ENCODE results near the gene GPBP1.
"Not testable (repeated sequence)": the region's sequence is repeated elsewhere in the genome, so short reads cannot be mapped to it uniquely, and the experiment has no call there.

Gene GPBP1

DNA sequence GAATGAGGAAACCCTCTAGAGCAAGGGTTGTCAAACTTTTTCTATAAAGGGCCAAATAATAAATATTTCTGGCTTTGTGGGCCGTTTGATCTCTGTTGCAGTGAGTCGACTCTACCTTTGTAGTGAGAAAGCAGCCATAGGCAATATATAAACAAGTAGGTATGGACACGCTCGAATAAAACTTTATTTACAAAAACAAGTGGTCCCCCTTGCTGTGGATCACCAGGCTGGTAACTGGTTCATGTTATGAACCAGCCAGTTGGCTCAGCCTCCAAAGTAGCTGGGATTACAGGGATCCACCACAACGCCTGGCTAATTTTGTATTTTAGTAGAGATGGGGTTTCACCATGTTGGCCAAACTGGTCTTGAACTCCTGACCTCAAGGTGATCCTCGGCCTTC lies 118.5 kb downstream of the GPBP1 start:
- DNase-seq = no peak

DNA sequence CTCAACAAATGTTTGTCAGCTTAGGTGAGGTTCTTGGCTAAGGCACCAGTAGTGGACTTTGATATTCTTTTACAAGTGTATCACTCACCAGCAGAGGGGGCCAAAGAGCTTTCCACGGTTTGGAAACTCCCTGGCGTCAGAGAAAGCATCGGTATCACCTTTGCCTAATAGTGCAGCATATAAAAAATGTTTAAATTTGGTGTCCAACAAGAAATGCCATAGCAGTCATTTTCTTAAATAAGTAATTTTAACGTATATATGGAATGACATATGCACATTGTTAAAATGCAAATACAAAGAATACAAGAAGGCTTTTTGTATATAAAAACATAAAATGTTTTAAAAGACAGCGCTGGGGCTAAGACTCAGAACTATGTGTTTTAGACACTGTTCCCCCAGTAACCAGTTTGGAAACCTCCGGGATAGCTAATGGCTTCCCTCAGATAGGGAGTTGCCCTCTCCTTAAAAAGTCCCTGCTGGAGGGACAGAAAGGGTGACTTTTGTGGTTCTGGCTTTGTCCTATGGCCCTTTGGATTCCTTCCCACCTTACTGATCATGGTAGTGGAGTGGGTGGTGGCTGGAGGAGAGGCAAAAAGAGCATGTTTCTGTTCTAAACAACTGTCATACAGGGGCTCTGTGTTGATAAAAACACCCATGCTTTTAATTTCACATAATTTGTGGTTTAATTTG lies 124.6 kb downstream of the GPBP1 start:
- peak; percentile 91 for DNase-seq

DNA sequence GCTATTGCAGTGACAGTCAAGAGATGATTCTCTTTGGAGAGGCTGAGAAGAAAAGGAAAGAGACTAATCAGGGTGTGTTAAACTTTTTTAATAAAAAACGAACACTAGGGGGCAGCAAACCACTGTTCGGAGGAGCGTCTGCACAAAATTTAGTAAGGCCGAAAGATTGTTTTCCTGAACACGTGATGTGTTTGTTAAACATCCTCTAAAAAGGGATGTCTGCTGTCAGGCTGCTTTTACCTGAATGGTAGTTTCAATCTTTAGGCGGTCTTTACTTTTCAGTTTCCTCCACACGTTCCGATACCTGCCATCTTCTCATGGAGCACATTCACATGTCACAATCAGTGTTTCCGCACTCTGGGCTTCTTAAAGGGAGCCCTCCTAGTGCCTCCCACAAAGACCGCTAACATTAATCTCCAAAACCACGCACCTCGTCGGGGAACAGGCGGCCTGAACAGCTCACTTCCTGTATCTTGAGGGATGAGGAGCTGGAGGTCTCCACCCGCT lies 125.2 kb downstream of the GPBP1 start:
- peak; percentile 86 for DNase-seq

DNA sequence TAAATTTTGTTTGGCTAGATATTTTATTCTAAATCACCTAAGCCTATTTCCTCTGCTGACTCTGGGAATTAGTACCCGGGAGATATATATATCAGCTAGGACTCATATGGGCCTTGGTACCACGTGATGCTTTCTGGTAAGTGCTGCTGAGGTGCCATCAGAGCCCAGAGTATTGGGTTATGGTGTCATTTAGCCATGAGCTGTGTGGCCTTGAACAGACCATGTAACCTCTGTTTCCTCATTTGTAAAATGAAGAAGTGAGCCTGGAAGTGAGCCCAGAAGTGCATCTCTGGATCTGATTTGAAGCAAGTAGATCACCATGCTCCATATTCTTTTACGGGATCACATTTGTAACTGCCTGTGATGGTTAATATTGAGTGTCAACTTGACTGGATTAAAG lies 126.1 kb downstream of the GPBP1 start:
- peak; percentile 45 for DNase-seq

DNA sequence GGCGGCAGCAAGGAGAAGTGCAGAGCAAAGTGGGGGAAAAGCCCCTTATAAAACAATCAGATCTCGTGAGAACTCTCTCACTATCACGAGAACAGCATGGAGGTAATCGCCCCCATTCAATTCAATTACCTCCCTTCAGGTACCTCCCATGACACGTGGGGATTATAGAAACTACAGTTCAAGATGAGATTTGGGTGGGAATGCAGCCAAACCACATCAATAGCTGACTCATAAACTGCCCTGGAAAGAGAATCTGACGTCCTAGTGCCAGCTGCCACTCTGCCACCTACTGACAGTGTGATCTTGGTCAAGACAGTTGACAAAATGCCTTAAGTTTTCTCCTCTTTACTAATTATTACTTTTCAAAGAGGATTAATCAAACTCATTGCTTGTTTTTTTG lies 128.3 kb downstream of the GPBP1 start:
- DNase-seq = peak; percentile 25

DNA sequence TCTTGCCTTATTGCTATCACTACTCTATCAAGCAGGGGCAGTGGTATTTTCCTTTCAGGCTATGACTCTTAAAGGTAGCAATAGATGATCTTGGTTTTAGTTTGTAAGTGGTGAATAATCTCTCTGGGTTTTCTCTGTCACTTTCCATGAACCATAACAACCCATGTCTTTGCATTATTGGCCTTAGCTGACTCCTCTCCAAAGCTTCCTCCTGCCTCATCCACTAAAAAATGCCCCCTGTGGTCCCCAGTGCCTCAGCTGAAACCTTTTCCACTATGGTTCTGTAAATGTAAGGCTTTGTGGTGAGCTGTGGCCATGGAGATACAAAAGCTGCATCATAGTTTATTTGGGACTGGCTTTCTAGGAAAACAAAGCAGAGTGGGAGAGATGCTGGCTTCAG lies 128.8 kb downstream of the GPBP1 start:
- DNase-seq = no peak

DNA sequence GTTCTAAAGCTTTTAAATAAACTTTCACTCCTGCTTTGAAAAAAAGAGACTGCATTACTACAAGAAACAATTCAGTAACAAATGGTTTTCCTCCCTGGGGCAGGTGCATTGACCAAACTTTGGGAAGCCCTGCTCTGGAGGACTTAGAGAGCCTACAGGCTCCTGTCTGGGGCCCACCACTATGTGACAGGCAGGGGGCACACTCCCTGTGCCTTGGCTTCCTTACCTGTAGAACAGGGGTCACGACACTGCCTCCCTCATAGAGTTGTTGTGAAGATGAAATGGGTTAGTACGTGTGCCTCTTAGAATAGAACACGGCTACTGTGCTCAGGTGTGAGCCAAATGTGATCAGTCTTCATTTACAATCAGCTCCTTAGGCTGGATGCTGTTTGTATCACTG lies 130.1 kb downstream of the GPBP1 start:
- DNase-seq = no peak

DNA sequence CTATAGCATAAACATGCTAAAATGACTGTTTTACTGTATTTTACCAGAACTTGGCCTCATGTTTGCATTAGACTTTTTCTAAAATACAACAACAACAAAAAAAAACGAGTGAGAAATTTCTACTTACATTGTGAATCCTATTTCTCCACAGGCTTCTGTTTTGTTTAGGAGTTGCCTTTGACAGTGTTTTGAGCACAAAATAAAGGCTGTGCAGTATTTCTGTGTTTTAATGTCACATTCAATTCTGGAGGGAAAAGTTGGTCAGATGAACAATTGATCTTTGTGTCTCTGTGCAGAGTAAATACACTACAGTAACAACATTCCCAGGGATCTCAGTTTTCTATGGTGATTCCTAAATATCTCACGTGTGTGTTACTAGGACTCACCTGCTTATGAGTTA lies 131.1 kb downstream of the GPBP1 start:
- DNase-seq = no peak

DNA sequence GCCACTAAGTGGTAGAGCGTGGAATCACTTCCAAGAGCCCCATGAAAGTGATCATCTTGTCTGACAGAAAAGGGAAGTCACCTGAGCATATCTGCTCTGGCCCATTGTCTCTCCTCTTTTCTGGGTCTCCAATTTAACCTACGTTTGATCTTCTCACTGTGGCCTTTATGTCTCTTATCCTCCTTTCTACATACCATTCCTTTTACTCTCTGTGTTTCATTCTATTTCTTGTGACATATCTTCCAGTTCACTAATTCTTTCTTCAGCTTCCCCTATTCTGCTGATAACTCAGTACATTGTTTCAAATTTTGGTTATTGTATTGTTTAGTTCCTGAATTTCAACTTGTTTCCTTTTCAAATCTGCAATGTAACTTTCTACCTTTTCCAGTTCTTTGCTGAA lies 132.5 kb downstream of the GPBP1 start:
- no peak for DNase-seq

DNA sequence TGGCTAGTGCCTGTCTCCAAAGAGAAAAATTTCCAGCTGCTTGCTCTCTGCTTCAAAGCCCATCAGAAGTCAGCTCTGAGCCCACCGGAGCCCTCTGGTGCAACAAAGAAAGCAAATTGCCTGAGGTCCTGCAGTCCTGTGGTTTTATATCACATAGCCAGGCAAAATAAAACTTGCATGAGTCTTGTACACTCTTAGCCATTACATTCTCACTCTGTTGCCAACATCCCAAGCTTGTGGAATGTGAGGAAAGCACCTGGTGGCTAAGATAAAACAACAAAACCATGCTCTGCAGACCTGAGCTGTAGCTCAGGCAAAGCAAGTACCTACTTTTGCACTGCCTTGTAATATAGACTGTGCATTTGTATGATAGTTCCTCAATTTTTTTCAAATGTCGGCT lies 133.7 kb downstream of the GPBP1 start:
- DNase-seq = no peak

DNA sequence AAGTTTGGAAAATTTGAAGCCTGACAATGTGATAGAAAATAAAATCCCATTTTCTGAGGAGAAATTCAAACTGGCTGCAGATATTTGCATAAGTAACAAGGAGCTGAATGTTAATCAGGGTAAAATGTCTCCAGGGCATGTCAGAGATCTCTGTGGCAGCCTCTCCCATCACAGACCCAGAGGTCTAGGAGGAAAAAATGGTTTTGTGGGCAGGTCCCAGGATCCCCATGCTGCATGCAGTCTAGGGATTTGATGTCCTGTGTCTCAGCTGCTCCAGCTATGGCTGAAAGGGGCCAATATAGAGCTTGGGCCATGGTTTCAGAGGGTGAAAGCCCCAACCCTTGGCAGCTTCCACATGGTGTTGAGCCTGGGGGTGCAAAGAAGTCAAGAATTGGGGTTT lies 135.2 kb downstream of the GPBP1 start:
- DNase-seq = not testable (repeated sequence)

DNA sequence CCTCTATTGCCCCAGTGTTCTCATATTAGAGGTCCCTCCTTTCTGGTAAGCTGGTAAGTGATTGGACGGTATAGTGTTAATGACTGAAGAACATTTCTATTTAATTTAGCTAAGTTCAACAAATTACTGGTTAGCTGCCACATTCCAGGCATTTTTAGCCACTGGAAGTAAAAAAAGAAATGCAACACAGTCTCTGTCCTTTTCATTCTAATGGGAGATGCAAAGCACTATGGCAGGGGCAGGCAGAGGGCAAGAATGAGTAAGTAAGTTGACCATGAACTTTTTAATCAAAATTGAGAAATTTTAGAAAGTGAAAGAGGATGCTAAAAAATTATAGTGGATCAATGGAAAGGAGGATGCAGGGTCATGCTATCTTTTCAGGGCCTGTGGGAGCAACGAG lies 137.4 kb downstream of the GPBP1 start:
- DNase-seq = peak; percentile 3

DNA sequence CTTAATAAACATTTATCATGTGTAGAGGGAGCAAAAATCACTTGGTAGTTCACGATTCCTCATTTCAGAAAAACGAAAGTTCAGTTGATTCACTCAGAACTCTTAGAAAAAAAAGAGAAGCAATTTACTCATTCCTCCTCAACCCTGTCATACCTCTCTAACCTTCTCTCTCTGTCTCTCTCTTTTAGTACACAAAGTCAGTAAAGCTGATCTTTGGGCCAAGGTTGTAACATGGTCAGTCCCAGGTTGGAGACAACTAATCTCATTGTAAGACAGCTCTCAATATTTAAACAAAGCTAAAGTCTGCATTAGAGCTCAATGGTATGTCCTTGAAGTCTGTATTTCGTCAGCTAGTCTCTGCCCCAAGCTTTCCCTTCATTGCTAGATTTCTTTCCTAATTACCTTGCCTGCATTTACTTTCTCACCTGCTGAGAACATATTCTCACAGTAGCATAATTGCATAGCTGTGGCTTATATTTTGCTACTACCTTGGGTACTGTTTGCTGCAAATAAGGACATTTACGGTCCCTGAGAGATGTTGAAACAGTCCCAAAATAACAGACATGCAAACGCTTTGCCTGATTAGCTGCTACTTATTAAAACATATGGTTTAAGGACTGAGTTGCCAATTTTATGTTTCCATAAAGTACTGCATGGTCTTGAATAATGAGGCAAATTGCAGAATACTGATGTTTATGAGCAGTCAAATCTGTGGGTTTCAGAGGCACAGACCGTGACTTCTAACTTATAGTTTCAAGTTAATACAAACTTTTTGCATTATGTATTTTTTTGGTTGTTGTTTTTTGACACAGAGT lies 138.3 kb downstream of the GPBP1 start:
- DNase-seq = peak; percentile 9

DNA sequence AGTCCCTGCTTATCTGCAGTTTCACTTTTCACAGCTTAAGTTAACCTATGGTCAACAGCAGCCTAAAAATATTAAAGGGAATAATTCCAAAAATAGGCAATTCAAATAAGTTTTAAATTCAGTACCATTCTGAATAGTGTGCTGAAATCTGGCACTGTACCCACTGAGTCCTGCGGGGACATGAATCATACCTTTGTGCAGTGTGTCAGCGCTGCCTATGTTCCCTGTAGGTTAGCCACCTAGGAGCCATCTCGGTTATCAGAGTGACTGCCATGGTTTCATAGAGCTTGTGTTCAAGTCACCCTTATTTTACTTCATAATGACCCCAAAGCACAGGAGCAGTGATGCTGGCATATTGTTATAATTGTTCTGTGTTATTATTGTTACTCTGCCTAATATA lies 139.9 kb downstream of the GPBP1 start:
- no peak for DNase-seq

Measured in suppressor macrophage treated with lipopolysaccharide for 4 hours (primary cell).